ENCODE results near the gene SLC25A26.

SLC25A26 gene

GRCh38 chr3:66377800-66378199 lies 157.0 kb downstream of the SLC25A26 start:
- DNase-seq (ENCODE audit: low spot score) = no peak

- DNase-seq (ENCODE audit: low spot score) = no peak
Measured at GRCh38 chr3:66378256-66378655, 157.5 kb downstream of the SLC25A26 start.

GRCh38 chr3:66379565-66379964 lies 158.8 kb downstream of the SLC25A26 start:
- DNase-seq (ENCODE audit: low spot score) = no peak

- DNase-seq (ENCODE audit: low spot score) = no peak
Measured at GRCh38 chr3:66380200-66380932, 159.6 kb downstream of the SLC25A26 start.

- no peak for DNase-seq (ENCODE audit: low spot score)
Measured at GRCh38 chr3:66381626-66382025, 160.8 kb downstream of the SLC25A26 start.

- no peak for DNase-seq (ENCODE audit: low spot score)
Measured at GRCh38 chr3:66382142-66382541, 161.3 kb downstream of the SLC25A26 start.

GRCh38 chr3:66383023-66383422 lies 162.2 kb downstream of the SLC25A26 start:
- DNase-seq (ENCODE audit: low spot score) = no peak

GRCh38 chr3:66383998-66384745 lies 163.4 kb downstream of the SLC25A26 start:
- DNase-seq (ENCODE audit: low spot score) = no peak

- no peak for DNase-seq (ENCODE audit: low spot score)
Measured at GRCh38 chr3:66385066-66385465, 164.3 kb downstream of the SLC25A26 start.

- DNase-seq (ENCODE audit: low spot score) = no peak
Measured at GRCh38 chr3:66386011-66386924, 165.5 kb downstream of the SLC25A26 start.

GRCh38 chr3:66386925-66387650 lies 166.3 kb downstream of the SLC25A26 start:
- DNase-seq (ENCODE audit: low spot score) = no peak

- DNase-seq (ENCODE audit: low spot score) = no peak
Measured at GRCh38 chr3:66390013-66390412, 169.2 kb downstream of the SLC25A26 start.

- DNase-seq (ENCODE audit: low spot score) = no peak
Measured at GRCh38 chr3:66392512-66392911, 171.7 kb downstream of the SLC25A26 start.

- DNase-seq (ENCODE audit: low spot score) = no peak
Measured at GRCh38 chr3:66392966-66393332, 172.1 kb downstream of the SLC25A26 start.

- no peak for DNase-seq (ENCODE audit: low spot score)
Measured at GRCh38 chr3:66393333-66394005, 172.7 kb downstream of the SLC25A26 start.

- no peak for DNase-seq (ENCODE audit: low spot score)
Measured at GRCh38 chr3:66394019-66394752, 173.4 kb downstream of the SLC25A26 start.

- no peak for DNase-seq (ENCODE audit: low spot score)
Measured at GRCh38 chr3:66394753-66395249, 174.0 kb downstream of the SLC25A26 start.

- no peak for DNase-seq (ENCODE audit: low spot score)
Measured at GRCh38 chr3:66395635-66396034, 174.8 kb downstream of the SLC25A26 start.

- no peak for DNase-seq (ENCODE audit: low spot score)
Measured at GRCh38 chr3:66396161-66396760, 175.5 kb downstream of the SLC25A26 start.

GRCh38 chr3:66396888-66397287 lies 176.1 kb downstream of the SLC25A26 start:
- no peak for DNase-seq (ENCODE audit: low spot score)
